COLO829 (cell line): ENCODE data around the gene GPR65.

Experiments
- DNase-seq: peaks from one replicate; pipeline ENCODE4 v3.0.0; 2012; ENCODE audit warnings: low spot score

The GPR65 gene

DNA sequence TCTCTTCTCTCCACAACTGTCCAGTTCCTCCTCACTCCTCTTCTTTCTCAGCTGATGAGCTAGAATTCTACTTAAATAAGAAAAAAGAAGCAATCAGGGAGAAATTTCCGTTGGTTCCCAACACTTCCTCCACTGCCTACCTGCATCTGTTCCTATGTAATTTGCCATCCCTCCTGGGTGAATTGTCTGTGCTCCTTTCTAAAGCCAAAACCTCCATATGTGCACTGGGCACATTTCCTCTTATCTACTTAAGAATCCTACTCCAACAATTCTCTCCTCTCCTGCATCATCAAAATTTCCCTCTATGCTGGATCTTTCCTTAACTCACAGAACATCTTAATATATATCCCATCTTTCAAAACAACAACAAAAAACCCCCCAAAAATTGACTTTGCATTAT, 35.2 kb downstream of the GPR65 start:
- DNase-seq, result no peak

DNA sequence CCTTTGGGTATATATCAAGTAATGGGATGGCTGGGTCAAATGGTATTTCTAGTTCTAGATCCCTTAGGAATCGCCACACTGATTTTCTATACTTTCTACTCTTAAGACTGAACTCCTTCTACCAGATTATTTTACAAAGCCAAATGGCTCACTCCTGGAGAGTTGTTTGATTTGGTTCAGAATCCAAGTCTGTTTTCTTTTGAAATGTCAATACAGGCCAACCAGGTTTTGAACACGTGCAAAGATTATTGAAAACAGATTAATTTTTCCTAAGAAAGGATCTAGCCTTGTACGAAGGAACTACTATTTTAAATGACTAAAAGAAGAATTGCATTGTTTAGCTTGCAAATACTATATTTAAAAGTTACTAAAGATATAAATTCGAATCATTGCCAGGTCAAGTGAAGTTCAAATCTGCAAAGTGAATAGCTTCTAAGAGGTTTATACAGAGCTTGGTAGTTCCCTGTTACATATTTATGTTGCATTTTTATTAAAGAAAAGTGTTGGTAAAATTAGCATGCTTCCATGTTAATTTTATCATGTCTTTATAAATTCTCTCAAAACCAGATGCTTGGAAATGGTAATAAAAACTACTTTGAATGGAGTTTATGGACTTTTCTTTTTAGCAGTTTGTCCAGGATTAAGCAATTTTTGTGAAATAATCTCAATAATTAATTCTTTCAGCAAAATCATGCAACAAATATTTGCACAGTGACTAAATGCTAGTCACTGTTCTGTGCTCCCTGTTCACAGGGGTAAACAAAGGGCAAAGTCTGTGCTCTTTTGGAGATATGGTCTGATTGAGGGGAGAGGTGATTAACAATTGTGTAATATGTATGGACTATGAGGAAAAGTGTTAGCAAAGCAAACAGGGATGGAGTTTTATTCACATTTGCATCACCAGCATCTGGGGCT, 38.9 kb downstream of the GPR65 start:
- no peak for DNase-seq

DNA sequence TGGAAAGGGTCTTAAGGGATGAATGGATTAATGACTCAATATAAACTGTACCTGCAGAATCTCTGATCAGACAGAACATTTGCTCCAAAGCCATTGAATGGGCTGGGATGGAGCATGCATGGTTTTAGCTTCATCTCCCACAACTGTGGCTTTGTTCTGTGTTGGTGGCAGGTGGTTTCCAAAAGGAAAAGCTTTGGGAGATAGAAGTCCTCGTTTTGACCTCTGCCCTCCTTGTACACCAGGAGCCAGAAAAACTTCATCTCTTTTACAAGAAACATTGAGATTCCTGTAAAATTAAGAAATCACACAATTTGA, 39.5 kb downstream of the GPR65 start:
- no peak for DNase-seq

DNA sequence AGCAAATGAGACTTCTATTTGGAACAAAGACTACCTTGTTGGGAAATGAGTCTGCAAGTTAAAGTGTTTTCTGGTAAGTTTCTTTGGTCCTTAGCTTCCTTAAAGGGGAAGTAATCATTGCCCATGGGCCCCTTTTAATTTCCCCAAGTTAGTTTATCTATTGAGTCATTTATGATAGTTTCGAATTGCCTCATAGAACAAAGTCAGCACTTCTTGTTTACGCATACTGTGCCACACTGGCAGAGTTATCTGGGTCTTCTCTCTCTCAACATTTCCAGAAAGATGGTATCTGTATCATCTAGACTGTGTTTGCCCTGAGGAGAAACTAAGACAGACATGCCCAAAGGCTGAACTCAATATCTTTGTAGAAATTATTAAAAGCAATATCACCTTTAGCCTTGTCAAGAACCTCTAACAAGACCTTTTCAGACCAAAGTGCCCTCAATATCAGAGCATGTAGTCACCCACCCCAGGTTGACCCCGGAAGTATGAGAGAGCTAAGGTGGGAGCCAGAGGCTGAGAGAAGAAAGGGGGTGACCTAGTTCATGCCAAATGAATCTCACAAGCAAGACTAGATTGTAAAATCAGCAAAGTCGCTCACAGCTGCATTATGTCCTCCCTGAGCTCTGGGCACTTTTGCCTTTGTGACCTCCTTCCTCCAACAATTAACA, 40.0 kb downstream of the GPR65 start:
- DNase-seq, result no peak

DNA sequence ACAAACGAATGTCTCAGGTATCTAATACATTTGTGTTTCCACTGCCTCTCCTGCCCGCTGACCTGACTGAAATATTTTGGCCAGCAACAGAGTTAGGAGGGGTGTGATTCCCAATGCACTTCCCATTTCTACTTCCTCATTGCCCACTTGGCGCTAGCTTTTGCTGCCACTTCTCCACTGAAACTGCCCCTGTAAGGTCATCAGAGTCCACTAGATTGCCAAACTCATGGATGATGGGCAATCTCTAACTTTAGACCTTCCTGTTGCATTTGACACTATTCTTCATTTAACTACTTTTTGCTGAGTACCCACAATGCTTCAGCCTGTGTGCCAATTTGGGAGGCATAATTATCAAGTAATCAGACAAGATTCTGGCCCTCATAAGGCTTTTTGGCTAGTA, 40.8 kb downstream of the GPR65 start:
- no peak for DNase-seq

DNA sequence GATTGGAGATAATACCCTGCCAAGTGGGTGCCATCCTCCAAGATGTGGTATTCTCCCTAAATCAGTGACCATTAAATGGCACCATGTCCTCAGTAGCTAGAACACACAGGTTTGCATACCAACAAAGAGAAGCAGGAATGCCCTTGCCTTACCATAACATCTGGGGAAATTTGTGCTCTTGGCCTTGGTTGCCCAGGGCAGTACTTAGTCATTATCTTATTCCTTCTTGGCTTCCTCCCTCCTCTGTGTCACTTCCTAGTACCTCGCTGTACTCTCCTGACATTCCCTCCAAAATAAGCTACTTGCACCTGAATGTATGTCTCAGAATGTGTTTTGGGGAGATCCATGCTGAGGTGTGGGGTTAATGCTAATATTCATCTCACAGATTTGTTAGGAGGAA, 43.4 kb downstream of the GPR65 start:
- no peak for DNase-seq

DNA sequence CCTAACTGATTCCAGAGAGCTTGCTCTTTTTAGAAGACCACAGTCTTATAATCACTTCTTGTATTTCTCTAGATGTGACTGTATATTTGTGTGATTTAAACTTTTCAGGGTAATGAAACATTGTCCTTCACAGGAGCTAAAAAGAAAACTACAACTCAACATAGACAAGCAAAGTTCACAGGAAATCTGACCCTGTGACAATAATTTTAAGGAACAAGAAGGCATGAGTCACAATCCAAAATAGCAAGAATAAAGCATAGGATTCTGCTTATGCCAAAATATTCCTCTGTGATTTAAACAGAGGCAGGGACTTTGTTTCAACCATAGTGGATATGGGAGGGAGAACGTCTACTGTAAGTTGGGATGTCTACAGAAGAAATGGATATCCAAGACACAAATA, 44.3 kb downstream of the GPR65 start:
- no peak for DNase-seq

DNA sequence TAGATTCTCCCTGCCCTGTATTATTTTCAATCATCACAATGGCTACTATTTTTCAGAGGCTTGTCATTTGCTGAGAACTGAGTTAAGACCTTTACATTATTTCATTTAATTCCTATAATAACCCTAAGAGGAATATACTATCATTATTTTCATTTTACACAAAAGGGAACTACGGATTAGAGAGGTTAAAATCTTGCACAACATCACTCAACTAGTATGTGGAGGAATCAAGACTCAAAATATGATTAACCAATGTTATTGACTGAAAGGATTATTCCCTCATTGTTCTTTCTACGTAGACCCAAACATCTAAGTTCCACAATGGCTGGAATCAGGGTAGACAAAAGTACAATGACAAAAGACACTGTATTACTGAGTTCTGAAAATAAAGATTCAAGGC, 45.0 kb downstream of the GPR65 start:
- no peak for DNase-seq

DNA sequence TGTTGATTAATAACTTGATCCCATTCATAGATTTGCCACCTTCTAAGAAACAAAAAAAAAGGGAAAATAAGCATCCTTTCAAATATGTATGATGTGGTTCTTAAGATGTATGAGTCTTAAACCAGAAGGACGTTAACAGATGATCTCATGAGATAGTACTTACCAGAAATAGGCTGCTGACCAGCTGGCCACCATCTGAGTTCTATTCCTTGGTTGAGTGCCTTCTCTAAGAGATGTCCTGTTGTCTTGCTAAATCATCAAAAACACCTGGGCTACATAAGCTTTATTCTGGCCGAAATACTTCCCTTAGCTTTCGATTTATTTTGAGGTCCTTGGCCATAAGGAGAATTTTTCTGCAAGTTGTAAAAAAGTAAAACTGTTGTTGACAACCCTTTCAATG, 55.6 kb downstream of the GPR65 start:
- DNase-seq, result no peak

DNA sequence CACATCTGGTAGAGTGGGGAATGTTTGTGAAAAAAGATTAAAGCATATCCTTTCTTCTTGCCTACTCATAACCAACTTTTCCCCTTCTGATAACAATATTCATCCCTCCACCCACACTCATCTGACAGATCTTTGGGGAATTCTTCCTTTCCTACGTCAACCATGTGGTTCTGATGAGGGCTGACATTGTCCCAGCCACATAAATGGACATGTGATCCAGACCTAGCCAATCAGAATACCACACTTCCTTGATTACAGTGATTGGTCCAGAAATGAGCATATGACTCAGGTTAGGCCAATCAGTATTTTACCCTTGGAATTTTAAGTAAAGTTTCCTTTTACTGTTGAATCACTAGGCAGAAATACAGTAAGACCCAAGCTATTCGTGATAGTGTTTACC, 58.9 kb downstream of the GPR65 start:
- DNase-seq, result no peak
